HepG2 (cell line): ENCODE results near the gene IER2. TPM values are rescaled to one million over a fixed set of nuclear protein-coding genes. Genes with fewer than 3 reads are reported as not detected.
A peak's percentile ranks its signal among the peaks of the same experiment; 100 is the strongest.

Experiments used
- EED ChIP-seq: sonication (generic); formaldehyde crosslinking; IDR thresholded peaks from 2 replicates; pipeline ENCODE4 v1.5.0; 2020; ENCODE audit warnings: mild to moderate bottlenecking, missing genetic modification reagents
- IKZF1 ChIP-seq: fragments of 450-650 bp; IDR thresholded peaks from 2 replicates; pipeline ENCODE4 v1.7.1; 2016
- PAWR ChIP-seq: sonication (generic); formaldehyde crosslinking; IDR thresholded peaks from 2 replicates; pipeline ENCODE4 v1.4.0; 2020; ENCODE audit warnings: missing genetic modification reagents, mild to moderate bottlenecking, borderline replicate concordance
- PHF8 ChIP-seq: sonication (generic); formaldehyde crosslinking; IDR thresholded peaks from 2 replicates; pipeline ENCODE4 v1.5.0; 2020; ENCODE audit warnings: missing genetic modification reagents
- PPARG ChIP-seq: conservative IDR thresholded peaks from 2 replicates; pipeline ENCODE4 v1.6.1; 2016; ENCODE audit warnings: missing biosample characterization, missing genetic modification reagents
- SOX5 ChIP-seq: IDR thresholded peaks from 2 replicates; pipeline ENCODE4 v1.6.1; 2016; ENCODE audit warnings: borderline replicate concordance
- SRSF1 ChIP-seq: fragments of 200-400 bp; formaldehyde crosslinking; optimal IDR thresholded peaks from 2 replicates; pipeline ENCODE3; 2017; ENCODE audit warnings: mild to moderate bottlenecking, low read depth, low read length, moderate library complexity
- ZEB1 ChIP-seq: IDR thresholded peaks from 2 replicates; pipeline ENCODE4 v1.6.1; 2012; ENCODE audit warnings: mild to moderate bottlenecking, low read depth, inconsistent platforms; ENCODE audit not compliant: insufficient replicate concordance
- ZNF138 ChIP-seq: sonication (generic); formaldehyde crosslinking; IDR thresholded peaks from 2 replicates; pipeline ENCODE4 v1.5.0; 2020; ENCODE audit warnings: mild to moderate bottlenecking, low read depth, missing genetic modification reagents
- ZNF496 ChIP-seq: sonication (generic); formaldehyde crosslinking; IDR thresholded peaks from 2 replicates; pipeline ENCODE4 v1.8.1; 2023; ENCODE audit warnings: mild to moderate bottlenecking, moderate library complexity, missing genetic modification reagents; ENCODE audit not compliant: insufficient replicate concordance
- ZNF564 ChIP-seq: sonication (generic); formaldehyde crosslinking; IDR thresholded peaks from 2 replicates; pipeline ENCODE4 v1.8.1; 2023; ENCODE audit warnings: mild to moderate bottlenecking, missing genetic modification reagents
- ZNF605 ChIP-seq: sonication (generic); formaldehyde crosslinking; IDR thresholded peaks from 2 replicates; pipeline ENCODE4 v1.8.0; 2022; ENCODE audit warnings: mild to moderate bottlenecking, missing genetic modification reagents
- ZNF773 ChIP-seq: sonication (generic); formaldehyde crosslinking; IDR thresholded peaks from 2 replicates; pipeline ENCODE4 v1.4.0; 2020; ENCODE audit warnings: missing genetic modification reagents, borderline replicate concordance
- ZXDC ChIP-seq: sonication (generic); formaldehyde crosslinking; IDR thresholded peaks from 2 replicates; pipeline ENCODE4 v1.5.0; 2020; ENCODE audit warnings: mild to moderate bottlenecking, missing genetic modification reagents
- polyA plus RNA-seq, 8 experiments: library from polyadenylated mRNA; depleted of rRNA in 3 of 8; stranded (reverse) in 7 of 8; unstranded in 1 of 8; fragments of >200 nt; fragmentation: Illumina TruSeq in 4 of 8; extraction: Trizol in 4 of 8; gene quantifications; 2 replicates each; pipeline versions ENCODE4 v1.2.1 to v1.2.3, GENCODE V29; 2011 to 2016; ENCODE audit warnings: low read depth in 4 of 8, missing spikeins in 1 of 8, mixed read lengths in 1 of 8; ENCODE audit not compliant: insufficient read depth in 1 of 8
- total RNA-seq, 5 experiments: library from RNA; depleted of rRNA; stranded (reverse); fragments of >200 nt; fragmentation: Illumina TruSeq; extraction: Trizol; gene quantifications; 2 replicates each; pipeline ENCODE4 v1.2.3, GENCODE V29; 2016; ENCODE audit warnings: low read depth in 1 of 5
- TF ChIP-seq, protein P1 (sequence below): sonication (generic); formaldehyde crosslinking; IDR thresholded peaks from 2 replicates; pipeline ENCODE4 v1.4.0; 2020; ENCODE audit warnings: low read depth, missing genetic modification reagents
- TF ChIP-seq, protein P2 (sequence below): sonication (generic); formaldehyde crosslinking; IDR thresholded peaks from 2 replicates; pipeline ENCODE4 v1.5.1; 2020; ENCODE audit warnings: missing genetic modification reagents, mild to moderate bottlenecking, borderline replicate concordance

Gene IER2
- total and polyA plus RNA-seq, 2 of the 13 experiments (the other 11 are each of a cell fraction or from before 2014, with no cell fraction given) = 10.1 to 14.3 TPM

GRCh38 chr19:13190781-13191540 is 40.8 kb downstream of the IER2 start (continued):
- TF ChIP-seq EED (CRISPR knock-in tag) = no peak
- no peak for TF ChIP-seq SRSF1
- TF ChIP-seq PAWR (CRISPR knock-in tag) = no peak
- 0 out of 2 replicates have a peak, but pooled peaks have one; percentile 10 for TF ChIP-seq SOX5 (CRISPR knock-in tag)
- no peak for TF ChIP-seq PPARG
- no peak for TF ChIP-seq ZNF138 (CRISPR knock-in tag)
- 0 out of 2 replicates have a peak, but pooled peaks have one; percentile 21 for TF ChIP-seq PHF8
- TF ChIP-seq ZNF496 (CRISPR knock-in tag) = no peak
- TF ChIP-seq, protein P1, sequence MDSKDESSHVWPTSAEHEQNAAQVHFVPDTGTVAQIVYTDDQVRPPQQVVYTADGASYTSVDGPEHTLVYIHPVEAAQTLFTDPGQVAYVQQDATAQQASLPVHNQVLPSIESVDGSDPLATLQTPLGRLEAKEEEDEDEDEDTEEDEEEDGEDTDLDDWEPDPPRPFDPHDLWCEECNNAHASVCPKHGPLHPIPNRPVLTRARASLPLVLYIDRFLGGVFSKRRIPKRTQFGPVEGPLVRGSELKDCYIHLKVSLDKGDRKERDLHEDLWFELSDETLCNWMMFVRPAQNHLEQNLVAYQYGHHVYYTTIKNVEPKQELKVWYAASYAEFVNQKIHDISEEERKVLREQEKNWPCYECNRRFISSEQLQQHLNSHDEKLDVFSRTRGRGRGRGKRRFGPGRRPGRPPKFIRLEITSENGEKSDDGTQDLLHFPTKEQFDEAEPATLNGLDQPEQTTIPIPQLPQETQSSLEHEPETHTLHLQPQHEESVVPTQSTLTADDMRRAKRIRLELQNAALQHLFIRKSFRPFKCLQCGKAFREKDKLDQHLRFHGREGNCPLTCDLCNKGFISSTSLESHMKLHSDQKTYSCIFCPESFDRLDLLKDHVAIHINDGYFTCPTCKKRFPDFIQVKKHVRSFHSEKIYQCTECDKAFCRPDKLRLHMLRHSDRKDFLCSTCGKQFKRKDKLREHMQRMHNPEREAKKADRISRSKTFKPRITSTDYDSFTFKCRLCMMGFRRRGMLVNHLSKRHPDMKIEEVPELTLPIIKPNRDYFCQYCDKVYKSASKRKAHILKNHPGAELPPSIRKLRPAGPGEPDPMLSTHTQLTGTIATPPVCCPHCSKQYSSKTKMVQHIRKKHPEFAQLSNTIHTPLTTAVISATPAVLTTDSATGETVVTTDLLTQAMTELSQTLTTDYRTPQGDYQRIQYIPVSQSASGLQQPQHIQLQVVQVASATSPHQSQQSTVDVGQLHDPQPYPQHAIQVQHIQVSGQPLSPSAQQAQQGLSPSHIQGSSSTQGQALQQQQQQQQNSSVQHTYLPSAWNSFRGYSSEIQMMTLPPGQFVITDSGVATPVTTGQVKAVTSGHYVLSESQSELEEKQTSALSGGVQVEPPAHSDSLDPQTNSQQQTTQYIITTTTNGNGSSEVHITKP (CRISPR knock-in tag) = no peak
- no peak for TF ChIP-seq IKZF1
- TF ChIP-seq ZEB1 = no peak
- no peak for TF ChIP-seq ZXDC (CRISPR knock-in tag)
- TF ChIP-seq ZNF564 (CRISPR knock-in tag) = no peak
- TF ChIP-seq, protein P2, sequence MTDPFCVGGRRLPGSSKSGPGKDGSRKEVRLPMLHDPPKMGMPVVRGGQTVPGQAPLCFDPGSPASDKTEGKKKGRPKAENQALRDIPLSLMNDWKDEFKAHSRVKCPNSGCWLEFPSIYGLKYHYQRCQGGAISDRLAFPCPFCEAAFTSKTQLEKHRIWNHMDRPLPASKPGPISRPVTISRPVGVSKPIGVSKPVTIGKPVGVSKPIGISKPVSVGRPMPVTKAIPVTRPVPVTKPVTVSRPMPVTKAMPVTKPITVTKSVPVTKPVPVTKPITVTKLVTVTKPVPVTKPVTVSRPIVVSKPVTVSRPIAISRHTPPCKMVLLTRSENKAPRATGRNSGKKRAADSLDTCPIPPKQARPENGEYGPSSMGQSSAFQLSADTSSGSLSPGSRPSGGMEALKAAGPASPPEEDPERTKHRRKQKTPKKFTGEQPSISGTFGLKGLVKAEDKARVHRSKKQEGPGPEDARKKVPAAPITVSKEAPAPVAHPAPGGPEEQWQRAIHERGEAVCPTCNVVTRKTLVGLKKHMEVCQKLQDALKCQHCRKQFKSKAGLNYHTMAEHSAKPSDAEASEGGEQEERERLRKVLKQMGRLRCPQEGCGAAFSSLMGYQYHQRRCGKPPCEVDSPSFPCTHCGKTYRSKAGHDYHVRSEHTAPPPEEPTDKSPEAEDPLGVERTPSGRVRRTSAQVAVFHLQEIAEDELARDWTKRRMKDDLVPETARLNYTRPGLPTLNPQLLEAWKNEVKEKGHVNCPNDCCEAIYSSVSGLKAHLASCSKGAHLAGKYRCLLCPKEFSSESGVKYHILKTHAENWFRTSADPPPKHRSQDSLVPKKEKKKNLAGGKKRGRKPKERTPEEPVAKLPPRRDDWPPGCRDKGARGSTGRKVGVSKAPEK = no peak; the same call in 1 of the 2 replicates
- TF ChIP-seq ZNF605 (CRISPR knock-in tag) = no peak
- no peak for TF ChIP-seq ZNF773 (CRISPR knock-in tag)
